ENCODE measurements around the gene ORAI2.
"Not testable (repeated sequence)": the region's sequence is repeated elsewhere in the genome, so short reads cannot be mapped to it uniquely, and the experiment has no call there.

Gene ORAI2

GRCh38 chr7:102446387-102447156, 13.2 kb downstream of the ORAI2 start:
- no peak for DNase-seq (ENCODE audit: low read depth in 1 of 2, low spot score in 1 of 2)

GRCh38 chr7:102447311-102447710, 13.9 kb downstream of the ORAI2 start:
- no peak for DNase-seq (ENCODE audit: low read depth in 1 of 2, low spot score in 1 of 2)

GRCh38 chr7:102449136-102449535, 15.8 kb downstream of the ORAI2 start:
- DNase-seq (ENCODE audit: low read depth in 1 of 2, low spot score in 1 of 2) = no peak

GRCh38 chr7:102450242-102450641, 16.9 kb downstream of the ORAI2 start:
- peak in 1 of 2 donors; percentile 25 for DNase-seq (ENCODE audit: low read depth in 1 of 2, low spot score in 1 of 2)

- DNase-seq (ENCODE audit: low read depth in 1 of 2, low spot score in 1 of 2) = no peak
Measured at GRCh38 chr7:102451371-102452054, 18.1 kb downstream of the ORAI2 start.

- no peak for DNase-seq (ENCODE audit: low read depth in 1 of 2, low spot score in 1 of 2)
Measured at GRCh38 chr7:102452451-102452850, 19.1 kb downstream of the ORAI2 start.

GRCh38 chr7:102453319-102453718, 19.9 kb downstream of the ORAI2 start:
- no peak for DNase-seq (ENCODE audit: low read depth in 1 of 2, low spot score in 1 of 2)

GRCh38 chr7:102454468-102454867, 21.1 kb downstream of the ORAI2 start:
- DNase-seq (ENCODE audit: low read depth in 1 of 2, low spot score in 1 of 2) = no peak

GRCh38 chr7:102454932-102455331, 21.6 kb downstream of the ORAI2 start:
- DNase-seq (ENCODE audit: low read depth in 1 of 2, low spot score in 1 of 2) = not testable (repeated sequence)

- DNase-seq (ENCODE audit: low read depth in 1 of 2, low spot score in 1 of 2) = no peak
Measured at GRCh38 chr7:102455596-102455995, 22.2 kb downstream of the ORAI2 start.

- DNase-seq (ENCODE audit: low read depth in 1 of 2, low spot score in 1 of 2) = no peak
Measured at GRCh38 chr7:102456327-102456726, 23.0 kb downstream of the ORAI2 start.

GRCh38 chr7:102457352-102457924, 24.1 kb downstream of the ORAI2 start:
- no peak for DNase-seq (ENCODE audit: low read depth in 1 of 2, low spot score in 1 of 2)

GRCh38 chr7:102459221-102459844, 26.0 kb downstream of the ORAI2 start:
- DNase-seq (ENCODE audit: low read depth in 1 of 2, low spot score in 1 of 2) = no peak

- DNase-seq (ENCODE audit: low read depth in 1 of 2, low spot score in 1 of 2) = no peak
Measured at GRCh38 chr7:102460467-102460866, 27.1 kb downstream of the ORAI2 start.

- no peak for DNase-seq (ENCODE audit: low read depth in 1 of 2, low spot score in 1 of 2)
Measured at GRCh38 chr7:102463841-102464576, 30.6 kb downstream of the ORAI2 start.

- peak; percentile 89 to 94 for DNase-seq (ENCODE audit: low read depth in 1 of 2, low spot score in 1 of 2)
Measured at GRCh38 chr7:102464577-102465280, 31.4 kb downstream of the ORAI2 start, which contains the start of the genes ALKBH4 and LRWD1. Gene ALKBH4, minus strand, starts transcription at chr7:102464863. Its CDS starts 27 bp downstream, at chr7:102464836. Gene LRWD1, plus strand, starts transcription at chr7:102464984. Its CDS starts 97 bp downstream, at chr7:102465081.

GRCh38 chr7:102466097-102466496, 32.7 kb downstream of the ORAI2 start:
- DNase-seq (ENCODE audit: low read depth in 1 of 2, low spot score in 1 of 2) = no peak

- no peak for DNase-seq (ENCODE audit: low read depth in 1 of 2, low spot score in 1 of 2)
Measured at GRCh38 chr7:102467581-102468477, 34.5 kb downstream of the ORAI2 start.
